Right lobe of liver (tissue), 6 donors: ENCODE results near the gene DCHS2. TPM values are rescaled to one million over a fixed set of nuclear protein-coding genes. Genes with fewer than 3 reads are reported as not detected.

Source experiments
- ATAC-seq, 4 donors: fragments of 200-7000 bp; cut with Tn5 transposase; one replicate each; pipeline ENCODE4 v1.9.1; 2020; ENCODE audit warnings: mild to moderate bottlenecking in 4 of 4, moderate library complexity in 4 of 4
- DNase-seq, 3 donors: peaks; one replicate each; pipeline ENCODE4 v3.0.0-alpha.2; 2020
- H3K27ac ChIP-seq, 3 donors: fragments of 200-600 bp; one replicate each; pipeline ENCODE4 v1.8.0; 2022
- H3K27me3 ChIP-seq, 2 donors: fragments of 200-600 bp; one replicate each; pipeline ENCODE4 v1.8.0; 2022
- H3K36me3 ChIP-seq, 4 donors: fragments of 200-600 bp; sonication (generic) in 1 of 4; one replicate each; pipeline versions ENCODE4 v1.5.1 to v1.8.0; 2017 to 2022; ENCODE audit warnings: control low read depth in 1 of 4
- H3K4me1 ChIP-seq, 4 donors: fragments of 200-600 bp; sonication (generic) in 1 of 4; one replicate each; pipeline versions ENCODE4 v1.5.1 to v1.8.0; 2017 to 2022; ENCODE audit warnings: control low read depth in 1 of 4
- H3K4me3 ChIP-seq, 3 donors: fragments of 200-600 bp; one replicate each; pipeline ENCODE4 v1.8.0; 2022
- H3K9me3 ChIP-seq, 4 donors: fragments of 200-600 bp; sonication (generic) in 1 of 4; one replicate each; pipeline versions ENCODE4 v1.5.1 to v1.8.0; 2017 to 2022; ENCODE audit warnings: control low read depth in 1 of 4
- CTCF ChIP-seq, 4 donors: fragments of 200-600 bp in 3 of 4; fragments of 450-650 bp in 1 of 4; IDR thresholded peaks; one replicate each; pipeline versions ENCODE4 v1.5.1 to v1.8.0; 2016 to 2022; ENCODE audit warnings: antibody characterized with exemption in 4 of 4, mild to moderate bottlenecking in 2 of 4
- POLR2A ChIP-seq: fragments of 450-650 bp; IDR thresholded peaks from one replicate; pipeline ENCODE4 v1.6.1; 2017; ENCODE audit warnings: antibody characterized with exemption, mild to moderate bottlenecking
- WGBS: methylation state at CpG from one replicate; pipeline ENCODE4 v1.1.6; 2018; ENCODE audit warnings: low coverage, low lambda C conversion rate; ENCODE audit not compliant: insufficient coverage; ENCODE audit errors: missing lambda C conversion rate; 5-methylcytosine and 5-hydroxymethylcytosine counted together
- intact Hi-C, 2 donors: fragments of 100-400 bp; cut with DNase I; formaldehyde crosslinking; loops; one replicate each; pipeline versions ENCODE4 v1.11.2 to v1.14.1; 2022
- total RNA-seq, 6 experiments: library from RNA; depleted of rRNA in 2 of 6; stranded (reverse); fragments of >200 nt in 2 of 6; fragmentation: NEBNext Ultra II Directional in 3 of 6; extraction: Animal tissue kit (Norgen Biotek cat#: 25700) in 3 of 6; gene quantifications; one replicate each; pipeline versions ENCODE4 v1.1.0 to v1.2.4, GENCODE V29; 2016 to 2023
- donor health status: DM: no; HTN: yes; CAD: no.
- donor health status: DM: no; HTN: no; CAD: no.
- donor health status: DM: no; HTN: no; CAD: no.
- donor health status: DM: no; HTN: yes; CAD: no.
- donor health status: DM: no; HTN: yes; CAD: no.

The DCHS2 gene
- total RNA-seq, 6 experiments from 2014 or later: 0.07 to 0.37 (median 0.12) TPM; not detected in 1

GRCh38 chr4:154528869-154529268 is 37.3 kb upstream of the DCHS2 start:
- H3K36me3 ChIP-seq: no peaks in the 10 kb centered on the region
- TF ChIP-seq CTCF (IDR thresholded peaks at IDR 0.05): no peak
- no peak for TF ChIP-seq POLR2A
- intact Hi-C loops: no loop called here
- H3K4me1 ChIP-seq: no peaks in the 10 kb centered on the region
- H3K9me3 ChIP-seq: no peaks in the 10 kb centered on the region
- H3K27ac ChIP-seq: no peak overlapping the region
- 18% methylated on average over 2 of the region's 2 CpGs for WGBS
- ATAC-seq: peak in 1 of 4 donors; percentile 36
- no peak overlapping the region for H3K4me3 ChIP-seq
- H3K27me3 ChIP-seq: no peaks in the 10 kb centered on the region
- no peak for DNase-seq

- intact Hi-C loops: no loop called here
- Histone ChIP-seq H3K36me3 (no peaks in the 10 kb centered on the region), H3K4me1 (no peaks in the 10 kb centered on the region), H3K9me3 (no peaks in the 10 kb centered on the region), H3K27ac (no peak overlapping the region), H3K27me3 (no peaks in the 10 kb centered on the region), H3K4me3 (no peak overlapping the region)
- ATAC-seq (no peak), DNase-seq (no peak)
- TF ChIP-seq POLR2A (no peak), CTCF (IDR thresholded peaks at IDR 0.05) (no peak)
- 83% methylated on average over 4 of the region's 4 CpGs for WGBS
Measured at GRCh38 chr4:154527308-154527707, 35.7 kb upstream of the DCHS2 start.

DNA sequence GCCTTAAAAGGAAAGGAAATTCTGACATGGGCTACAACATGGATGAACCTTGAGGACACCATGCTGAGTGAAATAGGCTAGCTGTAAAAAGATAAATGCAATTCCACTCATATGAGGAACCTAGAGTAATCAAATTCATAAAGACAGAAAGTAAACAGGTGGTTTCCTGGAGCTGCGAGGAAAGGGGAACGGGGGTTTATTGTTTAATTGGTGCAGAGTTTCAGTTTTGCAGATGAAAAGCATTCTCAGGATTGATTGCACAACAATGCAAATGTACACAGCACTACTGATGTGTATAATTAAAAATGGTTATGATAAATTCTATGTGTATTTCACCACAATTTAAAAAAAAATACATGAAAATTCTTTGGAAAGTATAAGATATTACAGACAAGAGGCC is 34.6 kb upstream of the DCHS2 start:
- 9% methylated on average over 2 of the region's 2 CpGs for WGBS
- intact Hi-C loops: no loop called here

DNA sequence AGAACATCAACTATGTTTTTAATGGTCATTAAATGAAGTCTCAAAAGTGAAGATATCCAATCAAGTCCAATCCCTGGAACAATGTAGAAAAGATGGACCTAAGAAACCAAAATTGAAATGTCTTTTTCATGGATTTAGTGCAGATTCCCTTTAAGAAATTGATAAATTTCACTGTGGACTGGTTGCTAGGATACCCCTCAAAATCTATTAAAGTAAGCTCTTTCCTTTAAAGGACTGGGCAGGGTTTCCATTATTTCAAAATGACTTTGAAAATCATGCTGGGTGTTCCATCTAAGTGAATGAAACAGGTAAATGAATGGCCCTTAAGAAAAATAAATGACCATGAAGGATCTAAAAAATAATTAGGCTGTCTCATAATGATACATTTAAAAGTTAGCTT is 30.0 kb upstream of the DCHS2 start:
- ATAC-seq (no peak), DNase-seq (no peak)
- no peaks in the 10 kb centered on the region for H3K27me3 ChIP-seq
- no peaks in the 10 kb centered on the region for H3K36me3 ChIP-seq
- no peaks in the 10 kb centered on the region for H3K9me3 ChIP-seq
- intact Hi-C loops: no loop called here
- TF ChIP-seq POLR2A (no peak), CTCF (IDR thresholded peaks at IDR 0.05) (no peak)
- no peak overlapping the region for H3K27ac ChIP-seq
- H3K4me1 ChIP-seq: no peaks in the 10 kb centered on the region
- H3K4me3 ChIP-seq: no peak overlapping the region

More for the DNA sequence above, 34.6 kb upstream of the DCHS2 start:
- DNase-seq (no peak), ATAC-seq (no peak)
- Histone ChIP-seq H3K36me3 (no peaks in the 10 kb centered on the region), H3K27ac (no peak overlapping the region), H3K9me3 (no peaks in the 10 kb centered on the region), H3K4me1 (no peaks in the 10 kb centered on the region), H3K4me3 (no peak overlapping the region), H3K27me3 (no peaks in the 10 kb centered on the region)
- TF ChIP-seq CTCF (IDR thresholded peaks at IDR 0.05) (no peak), POLR2A (no peak)

- H3K9me3 ChIP-seq: no peaks in the 10 kb centered on the region
- H3K4me3 ChIP-seq: no peak overlapping the region
- H3K36me3 ChIP-seq: no peaks in the 10 kb centered on the region
- no peaks in the 10 kb centered on the region for H3K27me3 ChIP-seq
- no peak overlapping the region for H3K27ac ChIP-seq
- intact Hi-C loops: no loop called here
- no peak for ATAC-seq
- no peaks in the 10 kb centered on the region for H3K4me1 ChIP-seq
- DNase-seq: no peak
- 56% methylated on average over 4 of the region's 4 CpGs for WGBS
- no peak for TF ChIP-seq CTCF (IDR thresholded peaks at IDR 0.05)
- no peak for TF ChIP-seq POLR2A
Measured at GRCh38 chr4:154519214-154519613, 27.6 kb upstream of the DCHS2 start.
